Spleen (tissue), 7 donors: ENCODE measurements around the gene GATC.

Experiments used
- POLR2A ChIP-seq, 3 donors: fragments of 450-650 bp; IDR thresholded peaks; one replicate each; pipeline ENCODE4 v1.5.1; 2017; ENCODE audit warnings: antibody characterized with exemption in 3 of 3, mild to moderate bottlenecking in 1 of 3
- POLR2AphosphoS5 ChIP-seq, 3 donors: sonication (generic); formaldehyde crosslinking; IDR thresholded peaks; one replicate each; pipeline ENCODE4 v1.5.1; 2017; ENCODE audit warnings: antibody characterized with exemption in 3 of 3
- TF ChIP-seq, protein P1 (sequence below), 11 experiments: fragments of 200-600 bp in 7 of 11; fragments of 450-650 bp in 4 of 11; sonication (generic) in 4 of 11; IDR thresholded peaks in 8 of 11; conservative IDR thresholded peaks in 3 of 11; 1 replicate in 7 of 11; 2 replicates in 4 of 11; pipeline versions ENCODE4 v1.4.0 to v1.8.0; 2016 to 2021; ENCODE audit warnings: antibody characterized with exemption in 11 of 11, inconsistent platforms in 4 of 11, mild to moderate bottlenecking in 1 of 11
- donor health status: DM: no; HTN: no; CAD: no; lungs with moderate emphysema.
- donor health status: DM: no; HTN: no; CAD: no.
- donor health status: DM: no; HTN: no; CAD: no.

DNA sequence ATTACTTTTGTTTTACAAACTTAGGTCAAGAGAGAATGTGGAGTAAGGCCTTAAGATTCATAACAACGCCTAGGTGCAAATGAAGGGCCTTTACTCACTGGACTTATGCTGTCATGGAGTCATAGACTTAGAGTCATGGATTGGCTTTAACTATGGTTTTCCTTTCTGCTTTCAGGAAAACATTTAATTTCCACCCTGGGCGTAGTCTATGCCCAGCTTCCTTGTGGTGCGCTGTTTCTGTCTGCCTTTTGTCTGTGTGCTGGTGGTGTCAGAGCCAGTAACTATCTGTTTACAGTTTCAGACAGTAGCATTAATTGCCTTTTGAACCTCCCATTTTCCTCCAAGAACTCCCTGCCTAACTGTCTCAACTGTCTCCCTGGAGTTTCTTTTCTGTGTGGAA lies 40.2 kb upstream of the GATC start:
- TF ChIP-seq, protein P1, sequence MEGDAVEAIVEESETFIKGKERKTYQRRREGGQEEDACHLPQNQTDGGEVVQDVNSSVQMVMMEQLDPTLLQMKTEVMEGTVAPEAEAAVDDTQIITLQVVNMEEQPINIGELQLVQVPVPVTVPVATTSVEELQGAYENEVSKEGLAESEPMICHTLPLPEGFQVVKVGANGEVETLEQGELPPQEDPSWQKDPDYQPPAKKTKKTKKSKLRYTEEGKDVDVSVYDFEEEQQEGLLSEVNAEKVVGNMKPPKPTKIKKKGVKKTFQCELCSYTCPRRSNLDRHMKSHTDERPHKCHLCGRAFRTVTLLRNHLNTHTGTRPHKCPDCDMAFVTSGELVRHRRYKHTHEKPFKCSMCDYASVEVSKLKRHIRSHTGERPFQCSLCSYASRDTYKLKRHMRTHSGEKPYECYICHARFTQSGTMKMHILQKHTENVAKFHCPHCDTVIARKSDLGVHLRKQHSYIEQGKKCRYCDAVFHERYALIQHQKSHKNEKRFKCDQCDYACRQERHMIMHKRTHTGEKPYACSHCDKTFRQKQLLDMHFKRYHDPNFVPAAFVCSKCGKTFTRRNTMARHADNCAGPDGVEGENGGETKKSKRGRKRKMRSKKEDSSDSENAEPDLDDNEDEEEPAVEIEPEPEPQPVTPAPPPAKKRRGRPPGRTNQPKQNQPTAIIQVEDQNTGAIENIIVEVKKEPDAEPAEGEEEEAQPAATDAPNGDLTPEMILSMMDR (IDR thresholded peaks at IDR 0.05 in 8 of 11, conservative IDR thresholded peaks at IDR 0.05 in 3 of 11): no peak
- no peak for TF ChIP-seq POLR2AphosphoS5 (IDR thresholded peaks at IDR 0.05)
- TF ChIP-seq POLR2A (IDR thresholded peaks at IDR 0.05): no peak
